Measurements from ENCODE around the gene NECTIN1.

DNA sequence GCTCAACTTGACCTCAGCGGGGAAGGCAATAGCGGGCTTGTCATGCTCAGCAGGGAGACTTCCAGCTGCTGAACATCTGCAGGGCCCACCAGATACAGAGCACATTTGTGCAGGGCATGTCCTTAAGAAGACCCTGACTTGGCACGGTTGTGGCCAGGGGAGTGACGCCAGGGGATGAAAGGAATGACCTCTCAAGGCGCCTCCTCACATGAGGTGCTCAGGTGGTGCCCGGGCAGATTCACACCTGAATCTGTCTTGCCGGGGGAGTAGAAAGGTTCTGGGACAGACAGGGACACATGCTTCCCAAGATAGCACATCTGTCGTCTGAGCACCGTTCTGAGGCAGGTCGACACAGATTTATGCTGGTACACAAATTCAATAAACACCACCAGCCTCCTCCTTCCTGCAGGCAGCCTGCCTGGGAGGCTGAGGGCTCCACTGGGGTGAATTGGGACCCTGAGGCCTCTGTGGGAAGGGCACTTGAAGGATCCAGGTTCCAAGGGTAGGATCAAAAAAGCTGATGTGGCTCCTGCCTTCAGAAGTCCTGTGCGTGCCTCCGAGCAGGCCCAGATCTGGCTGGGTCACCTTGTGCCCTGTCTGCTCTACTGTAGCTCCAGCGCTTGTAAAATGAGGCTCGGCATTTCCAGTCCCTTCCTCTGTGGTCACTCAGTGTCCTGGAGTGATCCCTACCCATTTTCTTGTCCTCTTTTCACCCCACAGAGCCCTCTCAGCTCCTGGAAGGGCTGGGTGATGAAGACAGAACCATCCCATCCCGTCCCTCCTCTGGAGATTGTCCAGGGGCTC, 49.6 kb upstream of the NECTIN1 start:
- no peak for TF ChIP-seq EZH2phosphoT487 (IDR thresholded peaks at IDR 0.05; ENCODE audit: low read length)
- TF ChIP-seq EZH2 (optimal IDR thresholded peaks at IDR 0.05; ENCODE audit: low read depth, low read length) = no peak
- TF ChIP-seq, protein P1, sequence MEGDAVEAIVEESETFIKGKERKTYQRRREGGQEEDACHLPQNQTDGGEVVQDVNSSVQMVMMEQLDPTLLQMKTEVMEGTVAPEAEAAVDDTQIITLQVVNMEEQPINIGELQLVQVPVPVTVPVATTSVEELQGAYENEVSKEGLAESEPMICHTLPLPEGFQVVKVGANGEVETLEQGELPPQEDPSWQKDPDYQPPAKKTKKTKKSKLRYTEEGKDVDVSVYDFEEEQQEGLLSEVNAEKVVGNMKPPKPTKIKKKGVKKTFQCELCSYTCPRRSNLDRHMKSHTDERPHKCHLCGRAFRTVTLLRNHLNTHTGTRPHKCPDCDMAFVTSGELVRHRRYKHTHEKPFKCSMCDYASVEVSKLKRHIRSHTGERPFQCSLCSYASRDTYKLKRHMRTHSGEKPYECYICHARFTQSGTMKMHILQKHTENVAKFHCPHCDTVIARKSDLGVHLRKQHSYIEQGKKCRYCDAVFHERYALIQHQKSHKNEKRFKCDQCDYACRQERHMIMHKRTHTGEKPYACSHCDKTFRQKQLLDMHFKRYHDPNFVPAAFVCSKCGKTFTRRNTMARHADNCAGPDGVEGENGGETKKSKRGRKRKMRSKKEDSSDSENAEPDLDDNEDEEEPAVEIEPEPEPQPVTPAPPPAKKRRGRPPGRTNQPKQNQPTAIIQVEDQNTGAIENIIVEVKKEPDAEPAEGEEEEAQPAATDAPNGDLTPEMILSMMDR (IDR thresholded peaks at IDR 0.05; ENCODE audit: low read length) = no peak

Data from MM.1S (cell line).